Lung microvascular endothelial cell (primary cell): ENCODE measurements around the gene KRTAP5-4. TPM values are rescaled to one million over a fixed set of nuclear protein-coding genes. Genes with fewer than 3 reads are reported as not detected.
"Not testable (repeated sequence)": the region's sequence is repeated elsewhere in the genome, so short reads cannot be mapped to it uniquely, and the experiment has no call there.

Experiments
- DNase-seq, 2 donors: peaks; one replicate each; pipeline versions ENCODE4 v3.0.0 to v3.0.0-alpha.2; 2010; ENCODE audit warnings: low read depth in 2 of 2
- total RNA-seq: library from RNA; depleted of rRNA; stranded (reverse); fragments of >200 nt; gene quantifications from 2 replicates; pipeline ENCODE4 v1.2.1, GENCODE V29; 2014

Gene KRTAP5-4
- total RNA-seq, 1 donor from 2014 or later = not detected

- no peak for DNase-seq
Observed at GRCh38 chr11:1604181-1604580, 17.8 kb downstream of the KRTAP5-4 start.

GRCh38 chr11:1603629-1604028 lies 18.3 kb downstream of the KRTAP5-4 start:
- DNase-seq = no peak

GRCh38 chr11:1601663-1602062 lies 20.3 kb downstream of the KRTAP5-4 start:
- DNase-seq = not testable (repeated sequence)

GRCh38 chr11:1600626-1601025 lies 21.3 kb downstream of the KRTAP5-4 start:
- DNase-seq = no peak

GRCh38 chr11:1598816-1599215 lies 23.1 kb downstream of the KRTAP5-4 start:
- DNase-seq = no peak

- not testable (repeated sequence) for DNase-seq
Observed at GRCh38 chr11:1598406-1598805, 23.5 kb downstream of the KRTAP5-4 start.

GRCh38 chr11:1597994-1598380 lies 24.0 kb downstream of the KRTAP5-4 start, which contains the start of gene KRTAP5-2:
Gene KRTAP5-2 (minus strand): TSS chr11:1598294. CDS start chr11:1598250, 44 bp downstream.
- no peak for DNase-seq

- DNase-seq = no peak
Observed at GRCh38 chr11:1597331-1597993, 24.5 kb downstream of the KRTAP5-4 start.

- peak in 1 of 2 donors; percentile 45 for DNase-seq
Observed at GRCh38 chr11:1596576-1597121, 25.3 kb downstream of the KRTAP5-4 start.

- DNase-seq = not testable (repeated sequence)
Observed at GRCh38 chr11:1595994-1596575, 25.9 kb downstream of the KRTAP5-4 start.

- DNase-seq = no peak
Observed at GRCh38 chr11:1592628-1593027, 29.3 kb downstream of the KRTAP5-4 start.

GRCh38 chr11:1589996-1590395 lies 31.9 kb downstream of the KRTAP5-4 start:
- no peak for DNase-seq

GRCh38 chr11:1589191-1589963 lies 32.6 kb downstream of the KRTAP5-4 start:
- DNase-seq = peak in 1 of 2 donors; percentile 42

GRCh38 chr11:1586699-1587098 lies 35.2 kb downstream of the KRTAP5-4 start:
- no peak for DNase-seq

GRCh38 chr11:1584661-1585370 lies 37.1 kb downstream of the KRTAP5-4 start, which contains the start of gene KRTAP5-1:
Gene KRTAP5-1 (minus strand): TSS chr11:1585283. CDS start chr11:1585249, 34 bp downstream.
- not testable (repeated sequence) for DNase-seq

- not testable (repeated sequence) for DNase-seq
Observed at GRCh38 chr11:1582909-1583308, 39.0 kb downstream of the KRTAP5-4 start.

- DNase-seq = no peak
Observed at GRCh38 chr11:1581976-1582375, 40.0 kb downstream of the KRTAP5-4 start.

GRCh38 chr11:1576825-1577224 lies 45.1 kb downstream of the KRTAP5-4 start:
- no peak for DNase-seq

- not testable (repeated sequence) for DNase-seq
Observed at GRCh38 chr11:1575756-1576155, 46.2 kb downstream of the KRTAP5-4 start.

GRCh38 chr11:1574933-1575242 lies 47.0 kb downstream of the KRTAP5-4 start:
- DNase-seq = no peak

- DNase-seq = peak; percentile 46 to 48
Observed at GRCh38 chr11:1574238-1574932, 47.6 kb downstream of the KRTAP5-4 start.
